ENCODE data around the gene LPCAT1. TPM values are rescaled to one million over a fixed set of nuclear protein-coding genes. Genes with fewer than 3 reads are reported as not detected.

Gene LPCAT1
- total RNA-seq, 1 donor, result 41.3 TPM

GRCh38 chr5:1436036-1436435 lies 87.7 kb downstream of the LPCAT1 start:
- no peak overlapping the region for H3K4me3 ChIP-seq (ENCODE audit: low read depth, low read length)
- TF ChIP-seq CTCF (IDR thresholded peaks at IDR 0.05; ENCODE audit: insufficient read depth, low read length), result no peak
- no peak for DNase-seq (ENCODE audit: low read depth)

- TF ChIP-seq CTCF (IDR thresholded peaks at IDR 0.05; ENCODE audit: insufficient read depth, low read length), result no peak
- no peak overlapping the region for H3K4me3 ChIP-seq (ENCODE audit: low read depth, low read length)
- no peak for DNase-seq (ENCODE audit: low read depth)
Measured at GRCh38 chr5:1435369-1435768, 88.4 kb downstream of the LPCAT1 start.

- H3K4me3 ChIP-seq (ENCODE audit: low read depth, low read length), result no peak overlapping the region
- DNase-seq (ENCODE audit: low read depth), result no peak
Measured at GRCh38 chr5:1432296-1432695, 91.5 kb downstream of the LPCAT1 start.

GRCh38 chr5:1431896-1432295 lies 91.9 kb downstream of the LPCAT1 start:
- no peak for DNase-seq (ENCODE audit: low read depth)
- no peak for TF ChIP-seq CTCF (IDR thresholded peaks at IDR 0.05; ENCODE audit: insufficient read depth, low read length)
- no peak overlapping the region for H3K4me3 ChIP-seq (ENCODE audit: low read depth, low read length)

More at GRCh38 chr5:1432296-1432695, 91.5 kb downstream of the LPCAT1 start:
- TF ChIP-seq CTCF (IDR thresholded peaks at IDR 0.05; ENCODE audit: insufficient read depth, low read length), result no peak

- TF ChIP-seq CTCF (IDR thresholded peaks at IDR 0.05; ENCODE audit: insufficient read depth, low read length), result no peak
- no peak for DNase-seq (ENCODE audit: low read depth)
- H3K4me3 ChIP-seq (ENCODE audit: low read depth, low read length), result no peak overlapping the region
Measured at GRCh38 chr5:1431021-1431811, 92.5 kb downstream of the LPCAT1 start.

- H3K4me3 ChIP-seq (ENCODE audit: low read depth, low read length), result no peak overlapping the region
- no peak for DNase-seq (ENCODE audit: low read depth)
- TF ChIP-seq CTCF (IDR thresholded peaks at IDR 0.05; ENCODE audit: insufficient read depth, low read length), result no peak
Measured at GRCh38 chr5:1430121-1430795, 93.5 kb downstream of the LPCAT1 start.

Data from fibroblast of the aortic adventitia (primary cell).